Activated CD4-positive, alpha-beta memory T cell treated with anti-CD3 and anti-CD28 coated beads, Interleukin-2, amount 10 ng/mL, durations not matched to agents 7 days and 5 days (primary cell): ENCODE results near the gene C3orf80. TPM values are rescaled to one million over a fixed set of nuclear protein-coding genes. Genes with fewer than 3 reads are reported as not detected.
"Not testable (repeated sequence)": the region's sequence is repeated elsewhere in the genome, so short reads cannot be mapped to it uniquely, and the experiment has no call there.

Experiments
- CTCF ChIA-PET: fragments of 350-600 bp; sonication (Branson Sonifier 250); formaldehyde crosslinking; loops from one replicate; lab custom pipeline; 2021; ENCODE audit warnings: antibody characterized with exemption, inconsistent platforms; lab: Charles Lee
- POLR2A ChIA-PET: fragments of 350-600 bp; sonication (Branson Sonifier 250); formaldehyde crosslinking; loops from one replicate; lab custom pipeline; 2021; ENCODE audit warnings: antibody characterized with exemption; lab: Charles Lee
- DNase-seq: peaks from one replicate; pipeline ENCODE4 v3.0.0-alpha.2; 2020
- H3K27ac Mint-ChIP-seq: one replicate; pipeline ENCODE4 v1.8.0; 2021; ENCODE audit warnings: mild to moderate bottlenecking, mixed read lengths
- H3K27me3 Mint-ChIP-seq: one replicate; pipeline ENCODE4 v1.8.0; 2021; ENCODE audit warnings: mixed read lengths
- H3K36me3 Mint-ChIP-seq: one replicate; pipeline ENCODE4 v1.8.0; 2021; ENCODE audit warnings: low read depth, mixed read lengths
- H3K4me1 Mint-ChIP-seq: one replicate; pipeline ENCODE4 v1.8.0; 2021; ENCODE audit warnings: mixed read lengths
- H3K4me3 Mint-ChIP-seq: one replicate; pipeline ENCODE4 v1.8.0; 2021; ENCODE audit warnings: mild to moderate bottlenecking, mixed read lengths
- H3K9me3 Mint-ChIP-seq: one replicate; pipeline ENCODE4 v1.8.0; 2021; ENCODE audit warnings: mixed read lengths
- total RNA-seq, 2 experiments: library from RNA; stranded (reverse); gene quantifications; one replicate each; pipeline ENCODE4 v1.2.3, GENCODE V29; 2021

The C3orf80 gene
- total RNA-seq, 2 experiments from 2014 or later = 0.15 TPM

GRCh38 chr3:160194438-160194837 is 30.8 kb upstream of the C3orf80 start:
- POLR2A ChIA-PET = no interaction called here
- H3K4me1 Mint-ChIP-seq = no peaks in the 10 kb centered on the region

GRCh38 chr3:160195106-160195505 is 30.1 kb upstream of the C3orf80 start:
- no peaks in the 10 kb centered on the region for H3K9me3 Mint-ChIP-seq
- no peak for DNase-seq
- POLR2A ChIA-PET = no interaction called here
- CTCF ChIA-PET = no interaction called here
- H3K4me1 Mint-ChIP-seq = no peaks in the 10 kb centered on the region
- H3K4me3 Mint-ChIP-seq = no peak overlapping the region
- no peaks in the 10 kb centered on the region for H3K36me3 Mint-ChIP-seq
- H3K27ac Mint-ChIP-seq = no peak overlapping the region
- peaks cover 5% of the 10 kb centered on the region for H3K27me3 Mint-ChIP-seq

More at GRCh38 chr3:160194438-160194837, 30.8 kb upstream of the C3orf80 start:
- Mint-ChIP-seq H3K4me3 (no peak overlapping the region), H3K27ac (no peak overlapping the region), H3K9me3 (no peaks in the 10 kb centered on the region), H3K36me3 (no peaks in the 10 kb centered on the region), H3K27me3 (peaks cover 5% of the 10 kb centered on the region)
- CTCF ChIA-PET = no interaction called here
- no peak for DNase-seq

- no peak overlapping the region for H3K27ac Mint-ChIP-seq
- no peaks in the 10 kb centered on the region for H3K4me1 Mint-ChIP-seq
- POLR2A ChIA-PET = no interaction called here
- H3K27me3 Mint-ChIP-seq = peaks cover 5% of the 10 kb centered on the region
- H3K4me3 Mint-ChIP-seq = no peak overlapping the region
- DNase-seq = no peak
- no peaks in the 10 kb centered on the region for H3K36me3 Mint-ChIP-seq
- CTCF ChIA-PET = no interaction called here
- no peaks in the 10 kb centered on the region for H3K9me3 Mint-ChIP-seq
Observed at GRCh38 chr3:160196511-160197104, 28.6 kb upstream of the C3orf80 start.

GRCh38 chr3:160199108-160199507 is 26.1 kb upstream of the C3orf80 start:
- H3K4me3 Mint-ChIP-seq = no peak overlapping the region
- H3K27ac Mint-ChIP-seq = no peak overlapping the region
- no peaks in the 10 kb centered on the region for H3K36me3 Mint-ChIP-seq
- ChIA-PET POLR2A (no interaction called here), CTCF (no interaction called here)
- no peaks in the 10 kb centered on the region for H3K9me3 Mint-ChIP-seq
- peaks cover 1% of the 10 kb centered on the region for H3K27me3 Mint-ChIP-seq
- no peaks in the 10 kb centered on the region for H3K4me1 Mint-ChIP-seq
- no peak for DNase-seq

- H3K27ac Mint-ChIP-seq = no peak overlapping the region
- DNase-seq = no peak
- no peaks in the 10 kb centered on the region for H3K36me3 Mint-ChIP-seq
- peaks cover 1% of the 10 kb centered on the region for H3K27me3 Mint-ChIP-seq
- no peaks in the 10 kb centered on the region for H3K4me1 Mint-ChIP-seq
- POLR2A ChIA-PET = no interaction called here
- no peaks in the 10 kb centered on the region for H3K9me3 Mint-ChIP-seq
- CTCF ChIA-PET = no interaction called here
- H3K4me3 Mint-ChIP-seq = no peak overlapping the region
Observed at GRCh38 chr3:160200353-160200752, 24.9 kb upstream of the C3orf80 start.

GRCh38 chr3:160204396-160205011 is 20.7 kb upstream of the C3orf80 start:
- H3K27ac Mint-ChIP-seq, H3K4me1 Mint-ChIP-seq, H3K36me3 Mint-ChIP-seq, DNase-seq, H3K4me3 Mint-ChIP-seq, POLR2A ChIA-PET, H3K9me3 Mint-ChIP-seq, CTCF ChIA-PET, H3K27me3 Mint-ChIP-seq: not testable (repeated sequence)

GRCh38 chr3:160205606-160206005 is 19.6 kb upstream of the C3orf80 start:
- CTCF ChIA-PET = no interaction called here
- Mint-ChIP-seq H3K4me1 (peaks cover under 1% of the 10 kb centered on the region), H3K27ac (no peak overlapping the region), H3K27me3 (peaks cover 12% of the 10 kb centered on the region), H3K4me3 (no peak overlapping the region), H3K36me3 (no peaks in the 10 kb centered on the region), H3K9me3 (no peaks in the 10 kb centered on the region)
- no peak for DNase-seq
- POLR2A ChIA-PET = no interaction called here

- H3K4me1 Mint-ChIP-seq = peaks cover 1% of the 10 kb centered on the region
- no peak for DNase-seq
- H3K4me3 Mint-ChIP-seq = no peak overlapping the region
- no peaks in the 10 kb centered on the region for H3K9me3 Mint-ChIP-seq
- ChIA-PET CTCF (interaction anchor here (1.0 to 1.3 kb wide), 5 partner anchors 10 to 325 kb away, joined by 3 to 5 read pairs (median 5); partner anchors contain the start of gene C3orf80), POLR2A (no interaction called here)
- no peak overlapping the region for H3K27ac Mint-ChIP-seq
- peaks cover 33% of the 10 kb centered on the region for H3K27me3 Mint-ChIP-seq
- H3K36me3 Mint-ChIP-seq = no peaks in the 10 kb centered on the region
Observed at GRCh38 chr3:160210341-160210740, 14.9 kb upstream of the C3orf80 start.

- Mint-ChIP-seq H3K36me3 (no peaks in the 10 kb centered on the region), H3K9me3 (no peaks in the 10 kb centered on the region), H3K4me3 (no peak overlapping the region), H3K4me1 (peaks cover 1% of the 10 kb centered on the region), H3K27ac (no peak overlapping the region), H3K27me3 (peaks cover 33% of the 10 kb centered on the region)
- POLR2A ChIA-PET = no interaction called here
- CTCF ChIA-PET = interaction anchor here (1.0 to 1.3 kb wide), 5 partner anchors 9 to 325 kb away, joined by 3 to 5 read pairs (median 5); partner anchors contain the start of gene C3orf80
- no peak for DNase-seq
Observed at GRCh38 chr3:160210799-160211221, 14.4 kb upstream of the C3orf80 start.

GRCh38 chr3:160213191-160213590 is 12.0 kb upstream of the C3orf80 start:
- H3K4me1 Mint-ChIP-seq = peaks cover 1% of the 10 kb centered on the region
- ChIA-PET CTCF (no interaction called here), POLR2A (no interaction called here)
- H3K36me3 Mint-ChIP-seq = no peaks in the 10 kb centered on the region
- H3K4me3 Mint-ChIP-seq = no peak overlapping the region
- no peak overlapping the region for H3K27ac Mint-ChIP-seq
- no peaks in the 10 kb centered on the region for H3K9me3 Mint-ChIP-seq
- no peak for DNase-seq
- H3K27me3 Mint-ChIP-seq = peaks cover 25% of the 10 kb centered on the region

- Mint-ChIP-seq H3K36me3 (no peaks in the 10 kb centered on the region), H3K4me3 (no peak overlapping the region), H3K27ac (no peak overlapping the region), H3K27me3 (peaks cover 38% of the 10 kb centered on the region), H3K4me1 (no peaks in the 10 kb centered on the region), H3K9me3 (no peaks in the 10 kb centered on the region)
- no peak for DNase-seq
- ChIA-PET POLR2A (no interaction called here), CTCF (interaction anchor here (1.6 to 1.7 kb wide), 2 partner anchors 8 to 229 kb away, joined by 4 to 5 read pairs; partner anchors contain the start of genes C3orf80 and IL12A)
Observed at GRCh38 chr3:160217675-160218074, 7.5 kb upstream of the C3orf80 start.

GRCh38 chr3:160218136-160218535 is 7.1 kb upstream of the C3orf80 start:
- DNase-seq = no peak
- POLR2A ChIA-PET = no interaction called here
- Mint-ChIP-seq H3K27me3 (peaks cover 40% of the 10 kb centered on the region), H3K9me3 (no peaks in the 10 kb centered on the region), H3K4me1 (no peaks in the 10 kb centered on the region), H3K27ac (no peak overlapping the region), H3K4me3 (no peak overlapping the region), H3K36me3 (no peaks in the 10 kb centered on the region)
- CTCF ChIA-PET = interaction anchor here (1.6 kb wide), 1 partner anchor 230 kb away, joined by 4 read pairs; the partner anchor contains the start of gene IL12A

- H3K36me3 Mint-ChIP-seq = no peaks in the 10 kb centered on the region
- ChIA-PET POLR2A (no interaction called here), CTCF (interaction anchor here (1.7 kb wide), 1 partner anchor 9 kb away, joined by 5 read pairs; no protein-coding TSS in a partner anchor)
- peaks cover 53% of the 10 kb centered on the region for H3K27me3 Mint-ChIP-seq
- no peak overlapping the region for H3K27ac Mint-ChIP-seq
- no peak overlapping the region for H3K4me3 Mint-ChIP-seq
- no peaks in the 10 kb centered on the region for H3K9me3 Mint-ChIP-seq
- peaks cover 6% of the 10 kb centered on the region for H3K4me1 Mint-ChIP-seq
- DNase-seq = no peak
Observed at GRCh38 chr3:160220038-160220437, 5.2 kb upstream of the C3orf80 start.
